Measurements from ENCODE around the gene KLF4.

GRCh38 chr9:107536462-107536861, 46.9 kb upstream of the KLF4 start:
- no peak for TF ChIP-seq EP300 (IDR thresholded peaks at IDR 0.05)
- TF ChIP-seq, protein P1, sequence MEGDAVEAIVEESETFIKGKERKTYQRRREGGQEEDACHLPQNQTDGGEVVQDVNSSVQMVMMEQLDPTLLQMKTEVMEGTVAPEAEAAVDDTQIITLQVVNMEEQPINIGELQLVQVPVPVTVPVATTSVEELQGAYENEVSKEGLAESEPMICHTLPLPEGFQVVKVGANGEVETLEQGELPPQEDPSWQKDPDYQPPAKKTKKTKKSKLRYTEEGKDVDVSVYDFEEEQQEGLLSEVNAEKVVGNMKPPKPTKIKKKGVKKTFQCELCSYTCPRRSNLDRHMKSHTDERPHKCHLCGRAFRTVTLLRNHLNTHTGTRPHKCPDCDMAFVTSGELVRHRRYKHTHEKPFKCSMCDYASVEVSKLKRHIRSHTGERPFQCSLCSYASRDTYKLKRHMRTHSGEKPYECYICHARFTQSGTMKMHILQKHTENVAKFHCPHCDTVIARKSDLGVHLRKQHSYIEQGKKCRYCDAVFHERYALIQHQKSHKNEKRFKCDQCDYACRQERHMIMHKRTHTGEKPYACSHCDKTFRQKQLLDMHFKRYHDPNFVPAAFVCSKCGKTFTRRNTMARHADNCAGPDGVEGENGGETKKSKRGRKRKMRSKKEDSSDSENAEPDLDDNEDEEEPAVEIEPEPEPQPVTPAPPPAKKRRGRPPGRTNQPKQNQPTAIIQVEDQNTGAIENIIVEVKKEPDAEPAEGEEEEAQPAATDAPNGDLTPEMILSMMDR (IDR thresholded peaks at IDR 0.05) = no peak
